ENCODE measurements around the gene ILK. TPM values are rescaled to one million over a fixed set of nuclear protein-coding genes. Genes with fewer than 3 reads are reported as not detected.

The ILK gene
- total and polyA plus RNA-seq, 9 donors: 79.8 to 337 (median 140) TPM

DNA sequence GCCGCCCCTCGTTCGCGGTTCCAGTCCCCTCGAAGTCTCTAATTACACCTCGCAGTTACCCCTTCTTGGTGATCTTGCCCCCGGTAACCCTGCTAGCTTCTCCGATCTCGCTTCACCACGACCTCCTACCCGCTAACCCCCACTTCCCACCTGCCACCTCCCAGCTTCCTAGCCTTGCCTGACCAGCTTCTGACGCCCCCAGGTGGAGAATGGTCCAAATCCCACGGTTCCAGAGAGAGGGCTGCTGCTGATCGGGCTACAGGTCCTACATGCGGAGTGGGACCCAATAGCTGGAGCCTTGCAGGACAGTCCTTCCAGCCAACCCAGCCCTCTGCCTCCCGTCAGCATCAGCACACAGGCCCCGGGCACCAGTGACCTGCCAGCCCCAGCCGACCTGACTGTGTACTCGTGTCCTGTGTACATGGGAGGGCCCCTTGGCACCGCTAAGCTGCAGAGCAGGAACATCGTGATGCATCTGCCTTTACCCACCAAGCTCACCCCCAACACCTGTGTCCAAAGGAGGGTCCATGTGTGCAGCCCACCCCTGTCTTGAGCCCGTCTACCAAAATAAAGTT, 32.1 kb upstream of the ILK start:
- WGBS, 3 donors: 55 to 65% (median 56%) methylated on average over 22 of the region's 22 CpGs
- TF ChIP-seq, protein P1, sequence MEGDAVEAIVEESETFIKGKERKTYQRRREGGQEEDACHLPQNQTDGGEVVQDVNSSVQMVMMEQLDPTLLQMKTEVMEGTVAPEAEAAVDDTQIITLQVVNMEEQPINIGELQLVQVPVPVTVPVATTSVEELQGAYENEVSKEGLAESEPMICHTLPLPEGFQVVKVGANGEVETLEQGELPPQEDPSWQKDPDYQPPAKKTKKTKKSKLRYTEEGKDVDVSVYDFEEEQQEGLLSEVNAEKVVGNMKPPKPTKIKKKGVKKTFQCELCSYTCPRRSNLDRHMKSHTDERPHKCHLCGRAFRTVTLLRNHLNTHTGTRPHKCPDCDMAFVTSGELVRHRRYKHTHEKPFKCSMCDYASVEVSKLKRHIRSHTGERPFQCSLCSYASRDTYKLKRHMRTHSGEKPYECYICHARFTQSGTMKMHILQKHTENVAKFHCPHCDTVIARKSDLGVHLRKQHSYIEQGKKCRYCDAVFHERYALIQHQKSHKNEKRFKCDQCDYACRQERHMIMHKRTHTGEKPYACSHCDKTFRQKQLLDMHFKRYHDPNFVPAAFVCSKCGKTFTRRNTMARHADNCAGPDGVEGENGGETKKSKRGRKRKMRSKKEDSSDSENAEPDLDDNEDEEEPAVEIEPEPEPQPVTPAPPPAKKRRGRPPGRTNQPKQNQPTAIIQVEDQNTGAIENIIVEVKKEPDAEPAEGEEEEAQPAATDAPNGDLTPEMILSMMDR (IDR thresholded peaks at IDR 0.05): no peak
- TF ChIP-seq POLR2A (IDR thresholded peaks at IDR 0.05): no peak
- no peak for TF ChIP-seq EP300 (IDR thresholded peaks at IDR 0.05)
- H3K27me3 ChIP-seq: no peaks in the 10 kb centered on the region
- DNase-seq: no peak
- no peaks in the 10 kb centered on the region for H3K9me3 ChIP-seq
- peaks cover 4% of the 10 kb centered on the region for H3K4me1 ChIP-seq (ENCODE audit: insufficient read depth)
- H3K4me3 ChIP-seq: no peak overlapping the region
- H3K27ac ChIP-seq: no peak overlapping the region
- H3K36me3 ChIP-seq: no peaks in the 10 kb centered on the region
- intact Hi-C loops (cut with DNase I): no loop called here

DNA sequence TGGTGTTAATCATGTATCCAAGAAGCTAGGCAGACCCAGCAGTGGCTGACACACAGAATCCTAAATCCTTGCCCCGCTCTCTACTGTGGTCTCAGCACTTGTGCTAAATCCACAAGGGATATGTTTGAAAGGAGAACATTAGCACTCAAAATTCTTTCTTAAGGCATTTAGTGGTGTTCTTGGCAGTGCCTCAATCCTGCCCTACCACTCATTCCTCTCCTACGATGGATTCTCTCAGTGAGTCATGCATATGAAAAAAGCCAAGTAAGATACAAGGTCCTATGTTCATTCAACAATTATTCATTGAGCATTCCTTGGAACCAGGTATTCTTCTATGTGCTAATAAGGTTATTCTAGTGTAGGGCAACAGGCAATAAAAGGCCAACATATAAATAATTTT, 31.4 kb upstream of the ILK start:
- Histone ChIP-seq H3K27ac (no peak overlapping the region), H3K4me3 (no peak overlapping the region), H3K4me1 (ENCODE audit: insufficient read depth) (peaks cover 9% of the 10 kb centered on the region), H3K27me3 (no peaks in the 10 kb centered on the region), H3K36me3 (no peaks in the 10 kb centered on the region), H3K9me3 (no peaks in the 10 kb centered on the region)
- no peak for DNase-seq
- WGBS, 3 donors: 47 to 57% (median 49%) methylated on average over 2 of the region's 2 CpGs
- TF ChIP-seq, protein P1 (IDR thresholded peaks at IDR 0.05): no peak
- TF ChIP-seq POLR2A (IDR thresholded peaks at IDR 0.05): no peak
- no peak for TF ChIP-seq EP300 (IDR thresholded peaks at IDR 0.05)
- intact Hi-C loops (cut with DNase I): no loop called here

DNA sequence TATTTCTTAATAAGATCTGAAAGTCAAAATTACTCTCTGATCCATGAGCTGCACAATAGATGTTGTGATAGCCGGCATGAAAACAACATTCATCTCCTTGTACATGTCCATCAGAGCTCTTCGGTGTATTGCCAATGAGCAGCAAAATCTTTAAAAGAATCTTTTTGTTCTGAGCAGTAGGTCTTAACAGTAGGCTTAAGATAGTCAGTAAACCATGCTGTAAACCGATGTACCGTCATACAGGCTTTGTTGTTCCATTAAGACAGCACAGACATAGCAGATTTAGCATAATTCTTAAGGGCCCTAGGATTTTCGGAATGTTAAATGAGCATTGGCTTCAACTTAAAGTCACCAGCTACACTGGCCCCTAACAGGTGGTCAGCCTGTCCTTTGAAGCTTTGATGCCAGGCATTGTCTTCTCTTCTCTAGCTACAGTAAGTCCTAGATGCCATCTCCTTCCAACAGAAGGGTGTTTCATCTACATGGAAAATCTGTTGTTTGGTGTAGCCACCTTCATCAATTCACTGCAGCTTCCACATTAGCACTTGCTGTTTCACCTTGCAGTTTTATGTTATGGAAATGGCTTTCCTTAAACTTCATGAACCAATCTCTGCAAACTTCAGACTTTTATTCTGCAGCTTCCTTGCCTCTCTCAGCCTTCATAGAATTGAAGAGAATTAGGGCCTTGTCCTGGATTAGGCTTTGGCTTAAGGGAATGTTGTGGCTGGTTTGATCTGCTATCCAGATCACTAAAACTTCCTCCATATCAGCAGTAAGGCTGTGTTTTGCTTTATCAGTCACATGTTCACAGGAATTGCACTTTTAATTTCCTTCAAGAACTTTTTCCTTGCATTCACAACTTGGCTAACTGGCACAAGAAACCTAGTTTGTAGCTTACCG, 28.5 kb upstream of the ILK start:
- TF ChIP-seq, protein P1 (IDR thresholded peaks at IDR 0.05): no peak
- TF ChIP-seq EP300 (IDR thresholded peaks at IDR 0.05) (no peak), POLR2A (IDR thresholded peaks at IDR 0.05) (no peak)
- Histone ChIP-seq H3K27ac (no peak overlapping the region), H3K4me1 (ENCODE audit: insufficient read depth) (peaks cover 6% of the 10 kb centered on the region), H3K36me3 (no peaks in the 10 kb centered on the region), H3K4me3 (no peak overlapping the region), H3K9me3 (no peaks in the 10 kb centered on the region), H3K27me3 (no peaks in the 10 kb centered on the region)
- 88 to 89% (median 88%) methylated on average over 6 of the region's 6 CpGs for WGBS, 3 donors
- DNase-seq: no peak
- intact Hi-C loops (cut with DNase I): no loop called here

DNA sequence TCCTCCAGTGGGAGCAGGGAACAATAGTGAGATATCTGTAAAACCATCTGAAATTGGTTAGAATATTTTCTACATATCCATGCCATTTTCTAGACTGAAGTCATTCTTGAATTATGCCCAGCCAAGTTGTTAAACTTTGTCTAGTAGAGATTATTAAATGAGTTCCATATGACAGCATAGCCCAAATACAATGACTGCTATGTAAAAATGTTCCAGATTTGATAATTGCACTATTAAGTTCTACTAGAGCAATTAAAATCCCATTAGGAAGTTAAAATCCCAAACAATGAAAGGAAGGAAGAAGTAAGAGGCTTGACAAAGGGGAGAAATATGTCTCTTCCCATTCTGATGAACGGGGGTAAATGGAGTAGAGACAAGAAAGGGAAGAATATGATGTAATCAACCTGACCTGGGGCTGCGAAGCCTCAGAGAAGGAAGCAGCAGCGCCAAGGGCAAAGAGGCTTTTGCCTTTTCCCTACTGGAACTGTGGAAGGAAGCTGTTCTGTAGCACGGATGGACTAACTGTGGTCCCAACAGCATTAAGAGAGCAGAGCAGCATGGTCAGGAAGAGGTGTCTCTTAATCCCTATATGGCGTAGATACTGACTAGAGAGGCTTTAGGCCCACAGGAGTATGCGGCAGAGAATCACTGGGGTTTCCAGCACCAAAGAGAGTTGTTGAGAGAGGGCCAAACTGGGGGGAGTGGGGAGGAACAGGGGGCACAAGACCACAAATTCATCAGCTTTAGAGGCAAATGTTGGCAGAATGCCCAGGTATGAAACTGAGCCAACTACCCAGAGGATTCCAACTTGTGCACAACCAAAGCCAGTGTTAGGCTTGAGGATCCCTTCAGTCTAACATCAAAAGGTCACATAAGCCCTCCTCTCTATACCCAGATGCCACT, 26.9 kb upstream of the ILK start:
- H3K27ac ChIP-seq: peak overlapping the region in 1 of 2 donors; percentile 63
- DNase-seq: peak in 4 of 5 donors; percentile 53 to 77 (median 58)

More for the DNA sequence above, 26.9 kb upstream of the ILK start:
- Histone ChIP-seq H3K9me3 (no peaks in the 10 kb centered on the region), H3K27me3 (no peaks in the 10 kb centered on the region), H3K36me3 (no peaks in the 10 kb centered on the region), H3K4me3 (no peak overlapping the region), H3K4me1 (ENCODE audit: insufficient read depth) (peaks cover 6% of the 10 kb centered on the region)
- intact Hi-C loops (cut with DNase I): no loop called here
- TF ChIP-seq, protein P1 (IDR thresholded peaks at IDR 0.05): no peak
- no peak for TF ChIP-seq EP300 (IDR thresholded peaks at IDR 0.05)
- no peak for TF ChIP-seq POLR2A (IDR thresholded peaks at IDR 0.05)
- 27 to 34% (median 33%) methylated on average over 5 to 6 of the region's 6 CpGs for WGBS, 3 donors
